ENCODE measurements around the gene SLAIN1. TPM values are rescaled to one million over a fixed set of nuclear protein-coding genes. Genes with fewer than 3 reads are reported as not detected.

SLAIN1 gene
- total and polyA plus RNA-seq, 2 of the 8 experiments (the other 6 are each of a cell fraction or from before 2014, with no cell fraction given), result 35.0 to 37.7 TPM

GRCh38 chr13:77692746-77693448 is 4.6 kb upstream of the SLAIN1 start:
- Histone ChIP-seq H2BK5ac (ENCODE audit: low read depth, low read length) (no peak overlapping the region), H3K56ac (replicated peaks; ENCODE audit: insufficient read length, low read depth, low read length) (no peak overlapping the region), H4K91ac (replicated peaks; ENCODE audit: insufficient read length, low read length) (no peak overlapping the region), H3K4me2 (ENCODE audit: insufficient read depth in 1 of 2, low read depth in 2 of 2, low read length in 2 of 2) (no peak overlapping the region), H3K9me3 (ENCODE audit: insufficient read depth in 2 of 2, low read depth in 1 of 2, low read length in 1 of 2) (no peaks in the 10 kb centered on the region), H2BK15ac (ENCODE audit: low read length) (no peak overlapping the region), H3K4me1 (replicated peaks in 1 of 4; ENCODE audit: control insufficient read depth in 3 of 4, insufficient read depth in 4 of 4, low read length in 3 of 4) (peaks cover 0 to 5% (median 2%) of the 10 kb centered on the region in 4 experiments; a peak in 3 of 7 replicates), H3K36me3 (ENCODE audit: control insufficient read depth in 2 of 4, insufficient read depth in 4 of 4, low read length in 3 of 4) (no peaks in the 10 kb centered on the region), H3K9ac (replicated peaks in 1 of 4; ENCODE audit: extremely low read depth in 1 of 4, low read depth in 3 of 4, low read length in 3 of 4) (no peak overlapping the region), H3K14ac (ENCODE audit: insufficient read length) (no peak overlapping the region), H2BK20ac (ENCODE audit: low read length) (no peak overlapping the region), H4K5ac (ENCODE audit: insufficient read length, low read depth, low read length) (no peak overlapping the region), H3K79me2 (ENCODE audit: control insufficient read depth in 1 of 2, insufficient read depth in 2 of 2, low read length in 2 of 2) (no peaks in the 10 kb centered on the region), H4K8ac (ENCODE audit: extremely low read depth, insufficient read depth, low read length) (no peak overlapping the region), H3K79me1 (ENCODE audit: low read depth, low read length) (no peaks in the 10 kb centered on the region), H2AFZ (ENCODE audit: low read length) (no peak overlapping the region), H3K23me2 (ENCODE audit: low read depth, low read length) (no peaks in the 10 kb centered on the region), H3K4me3 (ENCODE audit: extremely low read depth in 1 of 4, insufficient read depth in 2 of 4, low read depth in 3 of 4, low read length in 4 of 4) (no peak overlapping the region), H3K27ac (ENCODE audit: low read depth, low read length) (no peak overlapping the region), H3K18ac (ENCODE audit: extremely low read depth, low read length) (no peak overlapping the region), H2BK120ac (replicated peaks; ENCODE audit: low read depth, low read length) (no peak overlapping the region), H2AK5ac (ENCODE audit: low read depth, low read length) (no peak overlapping the region), H4K20me1 (replicated peaks in 1 of 2; ENCODE audit: control insufficient read depth in 1 of 2, insufficient read depth in 2 of 2, low read length in 2 of 2) (no peaks in the 10 kb centered on the region), H2BK12ac (ENCODE audit: low read depth, low read length) (no peak overlapping the region), H3K23ac (ENCODE audit: insufficient read length) (no peak overlapping the region), H3K27me3 (replicated peaks in 1 of 4; ENCODE audit: control insufficient read depth in 3 of 4, extremely low read depth in 1 of 4, insufficient read depth in 3 of 4, low read length in 3 of 4) (no peaks in the 10 kb centered on the region; a peak in 1 of 7 replicates), H3K4ac (replicated peaks; ENCODE audit: insufficient read length, low read depth, low read length) (no peak overlapping the region)
- POLR2A ChIA-PET (ENCODE audit: partially characterized antibody), result no interaction called here
- CTCF ChIA-PET (ENCODE audit: partially characterized antibody), result interaction anchor here (0.8 kb wide), 1 partner anchor 214 kb away, joined by 4 read pairs; no protein-coding TSS in a partner anchor
- 85% methylated on average over 2 of the region's 2 CpGs; no CpG with 5 or more reads in 1 of the 2 experiments for WGBS, 2 experiments (ENCODE audit: extremely low coverage in 1 of 2, insufficient coverage in 1 of 2, insufficient read length in 1 of 2, insufficient replicate concordance in 2 of 2, low coverage in 1 of 2, low lambda C conversion rate in 2 of 2, missing lambda C conversion rate in 1 of 2)
- FAIRE-seq (no peak), DNase-seq (ENCODE audit: low read depth in 1 of 2, low spot score in 2 of 2) (no peak)
- no peak for TF ChIP-seq POLR2A (IDR thresholded peaks at IDR 0.05; ENCODE audit: control extremely low read depth in 1 of 2, low read depth in 2 of 2, low read length in 2 of 2)
- TF ChIP-seq TAF1 (IDR thresholded peaks at IDR 0.05; ENCODE audit: low read depth, low read length), result no peak
- no peak for TF ChIP-seq BCL11A (IDR thresholded peaks at IDR 0.05; ENCODE audit: low read depth in 2 of 2, low read length in 2 of 2)
- TF ChIP-seq ZNF274 (IDR thresholded peaks at IDR 0.05; ENCODE audit: borderline replicate concordance, extremely low read depth, low read length), result no peak

Data from H1 (cell line).